GM12892 (cell line): ENCODE results near the gene MRGPRD.

Experiments
- POLR2AphosphoS5 ChIP-seq: IDR thresholded peaks from 2 replicates; pipeline ENCODE4 v1.6.1; 2011; ENCODE audit warnings: low read depth, low read length, control low read depth
- TAF1 ChIP-seq: IDR thresholded peaks from 2 replicates; pipeline ENCODE4 v1.6.1; 2011; ENCODE audit warnings: low read depth, mild to moderate bottlenecking, control low read depth, low read length, borderline replicate concordance

GRCh38 chr11:68966894-68967780 is 13.6 kb downstream of the MRGPRD start:
- no peak for TF ChIP-seq TAF1
- no peak for TF ChIP-seq POLR2AphosphoS5
